HG02759 (cell line): ENCODE measurements around the gene KLHDC7B.
"Not testable (repeated sequence)": the region's sequence is repeated elsewhere in the genome, so short reads cannot be mapped to it uniquely, and the experiment has no call there.

Experiments used
- ATAC-seq: cut with Tn5 transposase; IDR thresholded peaks from one replicate; pipeline ENCODE4 v1.9.1; 2021; ENCODE audit warnings: mild to moderate bottlenecking, moderate library complexity; ENCODE audit not compliant: unreplicated experiment

The KLHDC7B gene

GRCh38 chr22:50529416-50529896 lies 16.2 kb upstream of the KLHDC7B start:
- no peak for ATAC-seq

GRCh38 chr22:50529897-50530579 lies 15.7 kb upstream of the KLHDC7B start, which contains the start of gene TYMP:
Gene TYMP (minus strand): TSS chr22:50530012. CDS start chr22:50529709, 303 bp downstream.
- peak; percentile 25 for ATAC-seq

GRCh38 chr22:50530580-50530876 lies 15.2 kb upstream of the KLHDC7B start:
- no peak for ATAC-seq

- no peak for ATAC-seq
These were observed 14.7 kb upstream of the KLHDC7B start for GRCh38 chr22:50530877-50531545.

GRCh38 chr22:50531546-50531961 lies 14.1 kb upstream of the KLHDC7B start:
- no peak for ATAC-seq

- ATAC-seq: no peak
These were observed 13.6 kb upstream of the KLHDC7B start for GRCh38 chr22:50531962-50532674.

- ATAC-seq: no peak
These were observed 12.6 kb upstream of the KLHDC7B start for GRCh38 chr22:50532824-50533796.

GRCh38 chr22:50533856-50534711 lies 11.6 kb upstream of the KLHDC7B start:
- ATAC-seq: not testable (repeated sequence)

- ATAC-seq: no peak
These were observed 10.6 kb upstream of the KLHDC7B start for GRCh38 chr22:50535113-50535512.

GRCh38 chr22:50536226-50536625 lies 9.5 kb upstream of the KLHDC7B start:
- no peak for ATAC-seq

GRCh38 chr22:50537765-50538164 lies 7.9 kb upstream of the KLHDC7B start:
- ATAC-seq: no peak

- no peak for ATAC-seq
These were observed 5.3 kb upstream of the KLHDC7B start for GRCh38 chr22:50540381-50540780.

- ATAC-seq: not testable (repeated sequence)
These were observed 4.1 kb upstream of the KLHDC7B start for GRCh38 chr22:50541667-50542026.

- ATAC-seq: no peak
These were observed 3.2 kb upstream of the KLHDC7B start for GRCh38 chr22:50542416-50542927.

GRCh38 chr22:50544078-50544745 lies 1.5 kb upstream of the KLHDC7B start:
- ATAC-seq: no peak

- ATAC-seq: no peak
These were observed 899 bp upstream of the KLHDC7B start for GRCh38 chr22:50544746-50545253.

- ATAC-seq: no peak
These were observed 895 bp downstream of the KLHDC7B start for GRCh38 chr22:50546326-50547262.
